GM19043 (cell line): ENCODE data around the gene MC5R.

ENCODE experiments used
- ATAC-seq: cut with Tn5 transposase; IDR thresholded peaks from one replicate; pipeline ENCODE4 v1.9.1; 2021; ENCODE audit warnings: low read depth; ENCODE audit not compliant: unreplicated experiment

The MC5R gene

DNA sequence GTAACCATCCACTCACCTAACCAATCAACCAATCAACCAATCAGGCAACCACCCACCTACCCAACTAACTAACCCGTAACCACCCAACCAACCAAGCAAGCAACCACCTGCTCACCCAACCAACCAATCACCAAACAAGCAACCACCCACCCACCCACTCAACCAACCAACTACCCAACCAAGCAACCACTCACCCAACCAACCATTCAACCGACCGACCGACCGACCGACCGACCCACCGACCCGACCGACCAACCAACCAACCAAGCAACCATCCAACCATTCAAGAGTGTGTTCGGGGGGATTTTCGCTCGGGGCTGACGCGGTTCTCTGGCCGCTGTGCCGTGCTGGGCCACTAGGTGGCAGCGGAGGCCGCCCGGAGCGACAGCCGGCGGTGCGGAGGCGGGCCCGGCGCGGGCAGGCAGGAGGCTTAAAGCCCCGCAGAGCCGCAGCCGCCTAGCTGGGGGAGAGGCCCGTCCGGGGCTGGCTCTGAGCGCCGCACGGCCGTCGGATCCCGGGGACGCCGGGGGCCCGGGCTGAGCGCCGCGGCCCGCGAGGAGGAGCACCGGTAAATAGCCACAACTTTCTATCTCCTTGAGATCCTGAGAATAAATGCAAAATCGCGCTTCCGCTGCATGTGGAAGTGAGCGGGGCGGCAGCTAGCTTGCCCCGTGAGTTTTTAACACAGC, at the start of gene MC5R:
Gene MC5R, plus strand, starts transcription at position 443 of the 689 bp plus-strand sequence. CDS start 1,617 bp downstream, outside the sequence.
- peak; percentile 92 for ATAC-seq

DNA sequence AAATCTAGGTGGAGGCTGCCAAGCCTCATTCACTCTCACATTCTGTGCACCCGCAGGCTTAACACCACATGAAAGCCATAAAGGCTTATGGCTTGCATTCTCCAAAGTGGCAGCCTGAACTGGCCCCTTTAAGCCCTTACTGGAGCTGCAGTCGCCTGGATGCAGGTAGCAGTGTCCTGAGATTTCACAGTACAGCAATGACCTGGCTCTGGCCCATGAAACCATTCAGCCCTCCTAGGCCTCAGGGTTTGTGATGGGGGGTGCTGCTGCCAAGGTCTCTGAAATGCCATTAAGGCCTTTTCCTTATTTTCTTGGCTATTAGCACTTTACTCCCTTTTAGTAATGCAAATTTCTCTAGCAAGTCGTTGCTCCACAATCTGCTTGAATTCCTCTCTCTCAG, 48.9 kb upstream of the MC5R start:
- ATAC-seq: no peak

DNA sequence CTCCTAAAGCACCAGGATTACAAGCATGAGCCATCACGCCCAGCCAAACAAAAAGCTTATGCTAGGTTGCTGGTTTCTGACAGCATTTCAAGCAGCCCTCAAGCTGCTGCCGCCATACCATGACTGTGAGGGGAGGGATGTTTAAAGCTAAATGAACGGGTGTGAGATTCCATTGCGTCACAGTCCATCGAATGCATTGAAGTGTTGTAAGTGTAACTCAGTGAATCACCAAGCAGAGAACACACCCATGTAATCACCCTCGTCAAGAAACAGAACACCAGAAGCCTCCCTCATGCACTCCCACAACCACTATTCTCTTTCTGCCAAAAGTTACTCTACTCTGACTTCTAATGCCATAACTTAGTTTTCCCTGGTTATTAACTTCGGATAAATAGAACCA, 32.8 kb upstream of the MC5R start:
- ATAC-seq: no peak

DNA sequence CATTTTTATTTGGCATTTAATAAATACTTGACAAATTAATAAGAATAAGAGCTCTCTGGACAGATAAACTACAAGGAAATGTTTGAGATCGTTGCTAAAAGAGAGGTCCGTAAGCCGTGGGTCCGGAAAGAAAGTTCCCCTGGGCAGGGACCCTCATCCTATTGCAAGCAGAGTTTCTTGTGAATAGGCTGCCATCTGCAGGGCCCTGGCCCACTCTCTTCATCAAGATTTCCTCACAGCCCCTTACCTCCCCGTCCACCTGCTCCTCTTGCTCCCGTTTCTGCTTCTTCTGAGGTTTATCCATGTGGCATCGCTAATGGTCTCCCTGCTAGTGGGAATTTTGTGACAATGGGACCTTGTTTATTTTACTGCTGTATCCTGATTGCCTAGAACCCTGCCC, 30.1 kb upstream of the MC5R start:
- no peak for ATAC-seq

DNA sequence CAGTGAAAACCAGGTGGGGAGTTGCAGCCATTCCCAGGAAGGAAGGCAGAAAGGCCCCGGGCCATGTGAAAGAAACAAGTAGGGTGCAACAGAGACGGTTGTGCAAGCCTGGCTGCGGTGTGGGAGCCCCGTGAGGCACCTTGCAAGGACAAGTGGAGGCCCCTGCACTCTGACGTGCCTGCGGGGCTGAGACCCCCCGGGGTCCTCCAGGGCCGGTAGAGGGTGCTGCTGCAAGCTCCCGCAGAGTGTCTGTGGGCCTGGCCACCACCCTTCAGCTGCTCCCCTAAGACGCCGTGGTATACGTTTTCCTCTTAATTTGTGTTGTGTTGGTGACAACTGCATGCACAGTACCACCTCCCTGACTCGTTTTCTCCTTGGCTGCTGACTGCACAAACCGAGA, 27.4 kb upstream of the MC5R start:
- no peak for ATAC-seq

DNA sequence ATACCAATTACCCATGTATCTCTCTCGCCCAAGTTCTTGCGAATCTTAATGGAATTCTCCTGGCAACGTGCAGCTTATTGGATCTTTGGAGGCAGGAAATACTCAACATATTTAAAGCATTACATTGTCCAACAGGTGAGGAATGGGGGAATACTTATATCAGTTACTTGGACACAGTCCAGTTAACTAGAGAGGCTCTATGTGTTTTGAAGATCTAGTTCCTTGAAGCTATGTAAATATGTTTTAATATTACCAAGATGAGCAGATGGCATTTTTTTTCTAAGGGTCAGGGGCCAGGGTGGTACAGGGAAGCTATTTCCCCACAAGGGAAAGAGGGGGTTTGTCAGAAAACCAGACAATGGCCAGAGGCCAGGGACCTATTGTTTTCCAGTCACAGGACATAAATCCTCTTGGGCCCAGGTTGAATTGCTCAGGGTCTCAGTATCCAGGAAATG, 26.8 kb upstream of the MC5R start:
- ATAC-seq: no peak

DNA sequence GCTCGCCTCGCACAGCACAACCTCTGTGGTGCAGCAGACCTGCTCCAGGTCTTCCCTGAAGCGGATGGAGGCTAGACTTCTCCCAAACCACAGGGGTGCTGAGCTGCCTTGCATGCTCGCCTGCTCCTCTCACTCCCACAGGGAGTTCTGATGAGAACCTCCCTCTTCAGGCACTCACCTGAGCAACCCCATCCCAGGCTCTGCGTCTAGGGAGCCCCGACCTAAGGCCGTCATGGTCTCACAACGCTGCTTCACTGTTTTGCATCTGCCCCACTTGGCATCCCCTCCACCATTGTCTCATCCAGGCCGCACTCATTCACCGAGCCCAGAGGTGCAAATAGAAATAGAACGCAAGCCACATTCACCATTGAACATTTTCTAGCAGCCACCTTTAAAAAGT, 24.6 kb upstream of the MC5R start:
- no peak for ATAC-seq

DNA sequence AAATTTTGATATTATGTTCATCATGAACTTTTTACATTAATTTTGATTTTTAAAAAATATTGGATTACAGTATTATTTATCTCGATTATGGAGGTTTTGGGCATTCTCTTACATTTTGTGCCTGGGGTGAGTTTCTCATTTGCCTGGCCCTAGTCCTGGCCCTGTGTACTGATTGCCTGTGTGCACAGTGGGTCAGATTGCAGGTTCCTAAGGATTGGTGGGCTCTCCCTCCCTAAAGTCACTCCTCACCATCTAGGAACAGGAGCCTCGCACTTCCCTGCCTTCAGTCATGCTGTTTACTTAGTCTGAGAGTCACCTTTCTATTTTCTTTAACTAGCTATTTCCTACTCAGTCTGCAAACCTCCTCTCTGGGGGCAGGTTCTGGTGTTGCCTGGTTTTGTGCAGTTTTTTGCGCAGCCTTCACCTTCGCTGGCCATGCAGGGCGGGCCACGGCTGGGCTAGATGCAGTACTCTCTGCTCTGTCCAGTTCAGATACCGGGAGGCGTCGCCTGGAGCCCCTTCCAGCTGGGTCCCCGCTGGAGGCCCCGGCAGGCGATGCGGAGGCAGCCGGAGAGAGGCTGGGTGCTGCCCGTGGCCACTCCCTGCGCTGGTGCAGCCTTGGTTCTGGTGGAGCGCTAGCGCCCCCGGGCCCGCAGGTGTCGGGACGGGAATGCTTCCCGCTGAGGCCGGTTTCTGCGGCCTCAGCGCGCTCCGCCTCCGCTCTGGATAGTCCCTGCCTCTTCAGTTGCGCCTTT, 23.3 kb upstream of the MC5R start:
- ATAC-seq: no peak

DNA sequence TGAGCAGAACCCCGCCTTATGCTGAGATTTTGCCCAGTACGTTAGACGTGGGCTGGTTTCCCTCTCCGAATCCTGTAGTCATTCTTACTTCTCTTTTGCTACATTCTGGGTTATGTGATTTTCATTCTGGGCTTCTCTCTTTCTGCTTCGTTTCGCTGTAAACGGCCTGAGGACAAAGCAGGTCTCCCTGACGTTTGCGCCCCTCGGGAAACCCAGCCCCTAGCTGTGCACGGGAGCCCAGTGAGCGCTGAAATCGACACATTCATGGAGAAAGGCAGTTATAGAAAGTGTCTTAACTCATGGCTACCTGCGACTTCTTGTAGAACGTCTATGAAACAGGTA, 22.7 kb upstream of the MC5R start:
- ATAC-seq: no peak

DNA sequence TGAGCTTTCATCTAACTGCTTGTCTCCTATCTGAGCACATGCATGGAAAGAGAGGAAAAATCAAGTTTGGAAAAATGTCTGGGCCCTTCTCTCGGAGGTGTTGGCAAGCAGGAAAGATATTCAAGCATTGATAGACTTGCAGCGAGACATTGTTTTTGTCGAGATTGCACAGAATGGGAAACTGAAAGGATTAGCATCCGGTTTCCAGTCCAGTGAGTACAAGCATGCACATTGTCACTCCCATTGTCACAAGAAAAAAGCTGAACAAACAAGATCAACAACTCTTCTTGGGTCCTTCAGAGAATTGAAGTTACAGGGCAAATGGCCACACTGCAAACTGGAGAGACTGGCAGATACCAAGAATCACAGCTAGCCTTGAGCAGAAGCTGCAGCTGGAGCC, 19.6 kb upstream of the MC5R start:
- ATAC-seq: no peak

DNA sequence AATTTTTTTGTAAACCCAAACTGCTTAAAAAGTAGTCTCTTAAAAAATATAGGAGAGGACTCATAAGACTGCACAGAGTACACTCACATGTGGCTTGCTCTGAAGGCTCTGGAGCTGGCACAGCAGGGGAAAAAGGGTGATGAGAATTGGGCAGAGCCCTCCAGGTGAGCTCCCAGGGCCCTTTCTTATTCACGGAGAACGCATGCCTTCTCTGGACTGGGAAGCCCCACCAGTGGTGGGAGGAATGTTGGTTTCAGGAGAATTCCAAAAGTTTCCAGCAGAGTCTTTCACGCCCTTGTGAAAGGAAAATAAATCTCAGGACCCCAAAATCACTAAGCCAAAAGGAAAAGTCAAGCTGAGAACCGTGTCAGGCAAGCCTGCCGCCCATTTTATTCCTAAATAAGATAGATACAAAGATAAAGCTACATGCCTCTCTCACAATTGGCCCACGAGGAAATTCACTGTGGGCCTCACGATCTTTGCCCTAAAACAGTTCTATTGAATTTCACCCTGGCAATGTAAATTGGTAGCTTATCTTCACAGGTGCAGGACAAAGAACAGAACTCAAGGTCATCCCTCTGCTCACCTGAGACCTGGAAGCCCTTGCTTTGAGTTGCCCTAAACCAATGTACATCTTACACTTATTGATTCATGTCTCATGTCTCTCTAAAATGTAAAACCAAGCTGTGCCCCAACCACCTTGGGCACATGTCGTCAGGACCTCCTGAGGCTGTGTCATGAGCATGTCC, 15.5 kb upstream of the MC5R start:
- ATAC-seq: no peak

DNA sequence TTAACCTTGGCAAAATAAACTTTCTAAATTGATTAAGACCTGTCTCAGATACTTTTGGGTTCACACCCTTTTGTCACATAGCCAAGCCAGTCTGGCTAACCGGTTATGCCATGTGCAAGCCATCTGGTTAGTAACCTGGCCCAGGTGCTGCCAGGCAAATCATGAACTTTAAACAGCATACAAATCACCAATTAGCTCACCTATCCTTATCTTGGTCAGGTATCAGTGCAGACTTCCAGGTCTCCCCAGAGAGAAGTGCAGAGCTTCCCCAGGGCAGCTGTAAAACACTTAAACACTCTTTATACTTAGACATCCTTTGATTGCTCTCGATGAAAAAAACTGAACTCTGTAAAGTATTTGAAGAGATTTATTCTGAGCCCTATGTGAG, 14.9 kb upstream of the MC5R start:
- no peak for ATAC-seq

DNA sequence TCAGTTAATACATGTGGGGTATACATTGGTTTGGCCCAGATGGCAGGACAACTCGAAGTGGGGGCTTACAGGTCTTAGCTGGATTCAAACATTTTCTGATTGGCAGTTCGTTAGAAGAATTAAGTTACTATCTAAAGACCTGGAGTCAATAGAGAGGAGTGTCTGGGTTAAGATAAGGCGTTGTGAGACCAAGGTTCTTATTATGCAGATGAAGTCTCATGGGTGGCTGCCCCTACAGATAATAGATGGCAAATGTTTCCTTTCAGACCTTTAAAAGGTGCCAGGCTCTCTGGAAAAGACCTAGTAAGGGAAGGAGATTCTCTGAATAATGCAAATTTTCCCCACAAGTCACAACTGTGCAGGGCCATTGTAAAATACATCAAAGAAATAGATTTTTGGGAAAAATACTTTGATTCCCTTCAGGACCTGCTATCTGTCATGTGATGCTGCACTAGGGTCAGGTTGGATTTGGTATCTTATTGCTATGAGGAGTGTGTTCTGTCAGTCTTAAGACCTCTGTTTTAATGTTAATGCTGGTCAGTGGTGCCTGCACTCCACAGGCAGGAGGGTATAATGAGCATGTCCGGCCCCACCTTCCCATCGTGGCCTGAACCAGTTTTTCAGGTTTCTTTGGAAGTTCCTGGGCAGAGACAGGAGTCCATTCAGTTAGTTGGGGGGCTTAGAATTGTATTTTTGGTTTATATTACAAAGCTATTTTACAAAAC, 14.3 kb upstream of the MC5R start:
- no peak for ATAC-seq

DNA sequence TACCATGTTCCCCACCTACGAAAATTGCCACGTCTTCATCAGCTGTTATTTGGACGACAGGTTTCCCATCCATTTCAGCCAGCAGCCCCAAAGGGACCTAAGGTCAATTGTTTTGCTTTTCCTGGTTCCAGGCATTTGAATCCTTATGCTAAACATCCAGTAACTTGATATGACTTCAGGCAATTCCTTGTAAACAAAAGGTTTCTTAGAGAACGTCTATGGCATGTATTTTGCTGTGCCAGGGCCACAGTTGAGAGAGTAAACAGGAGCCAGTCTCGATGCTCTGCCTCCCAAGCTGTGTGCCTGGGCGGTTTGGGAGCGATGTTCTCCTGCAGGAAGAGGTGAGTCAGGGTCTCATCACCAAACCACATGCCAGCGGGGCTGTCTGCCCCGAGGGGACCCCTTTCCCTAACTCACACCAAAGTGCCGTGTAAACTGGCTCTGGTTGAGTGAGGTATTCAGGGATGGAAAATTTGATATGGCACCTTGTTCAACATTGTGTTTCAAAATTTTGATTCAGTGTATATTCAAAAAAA, 12.9 kb upstream of the MC5R start:
- ATAC-seq: no peak

DNA sequence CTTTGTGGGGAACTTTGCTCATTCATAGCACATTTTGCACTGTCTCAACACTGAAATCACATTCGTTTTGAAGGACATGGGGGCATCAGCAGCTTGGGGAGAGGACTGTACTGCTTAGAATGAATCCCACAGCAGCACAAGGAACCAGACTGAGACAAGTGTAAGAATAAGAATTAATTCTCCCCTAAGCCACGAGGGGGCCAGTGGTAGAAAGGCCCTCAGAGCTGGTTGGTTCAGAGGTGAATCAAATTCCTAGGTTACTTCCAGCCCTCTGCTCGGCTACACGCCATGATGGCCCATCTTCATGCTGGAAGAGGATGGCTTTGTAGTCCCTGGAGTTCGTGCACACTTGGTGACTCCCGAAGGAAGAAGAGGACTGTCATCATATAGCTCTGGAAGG, 12.0 kb upstream of the MC5R start:
- ATAC-seq: no peak

DNA sequence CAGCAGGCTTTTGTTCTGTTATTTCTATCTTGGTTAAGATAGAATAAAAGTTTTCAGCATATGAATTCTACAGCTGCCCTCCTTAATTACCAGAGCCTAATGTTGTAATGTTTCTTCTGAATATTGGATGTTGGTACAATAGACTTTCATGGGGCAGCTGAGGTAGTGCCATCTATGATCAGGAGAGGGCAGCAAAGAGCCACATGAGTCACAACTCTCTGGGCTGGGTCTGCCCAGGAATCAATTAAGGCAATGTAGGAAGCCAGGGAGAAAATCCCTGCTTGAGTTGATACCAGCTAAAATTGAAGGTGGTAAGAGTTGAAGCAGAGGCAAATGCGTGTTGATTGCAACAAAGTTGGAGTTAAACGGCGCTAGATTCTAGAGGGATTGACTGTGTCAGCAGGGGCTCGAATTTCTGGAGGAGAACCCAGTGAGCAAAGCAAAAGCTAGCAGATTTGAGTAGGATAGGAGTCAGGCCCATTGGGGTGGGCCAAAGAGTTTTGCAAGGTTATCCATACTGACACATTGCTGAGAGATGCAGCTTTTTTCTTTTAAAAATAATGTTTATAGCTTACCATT, 10.6 kb upstream of the MC5R start:
- ATAC-seq: peak; percentile 84

DNA sequence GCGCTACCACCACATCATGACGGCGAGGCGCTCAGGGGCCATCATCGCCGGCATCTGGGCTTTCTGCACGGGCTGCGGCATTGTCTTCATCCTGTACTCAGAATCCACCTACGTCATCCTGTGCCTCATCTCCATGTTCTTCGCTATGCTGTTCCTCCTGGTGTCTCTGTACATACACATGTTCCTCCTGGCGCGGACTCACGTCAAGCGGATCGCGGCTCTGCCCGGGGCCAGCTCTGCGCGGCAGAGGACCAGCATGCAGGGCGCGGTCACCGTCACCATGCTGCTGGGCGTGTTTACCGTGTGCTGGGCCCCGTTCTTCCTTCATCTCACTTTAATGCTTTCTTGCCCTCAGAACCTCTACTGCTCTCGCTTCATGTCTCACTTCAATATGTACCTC, 2.3 kb downstream of the MC5R start:
- ATAC-seq: no peak

DNA sequence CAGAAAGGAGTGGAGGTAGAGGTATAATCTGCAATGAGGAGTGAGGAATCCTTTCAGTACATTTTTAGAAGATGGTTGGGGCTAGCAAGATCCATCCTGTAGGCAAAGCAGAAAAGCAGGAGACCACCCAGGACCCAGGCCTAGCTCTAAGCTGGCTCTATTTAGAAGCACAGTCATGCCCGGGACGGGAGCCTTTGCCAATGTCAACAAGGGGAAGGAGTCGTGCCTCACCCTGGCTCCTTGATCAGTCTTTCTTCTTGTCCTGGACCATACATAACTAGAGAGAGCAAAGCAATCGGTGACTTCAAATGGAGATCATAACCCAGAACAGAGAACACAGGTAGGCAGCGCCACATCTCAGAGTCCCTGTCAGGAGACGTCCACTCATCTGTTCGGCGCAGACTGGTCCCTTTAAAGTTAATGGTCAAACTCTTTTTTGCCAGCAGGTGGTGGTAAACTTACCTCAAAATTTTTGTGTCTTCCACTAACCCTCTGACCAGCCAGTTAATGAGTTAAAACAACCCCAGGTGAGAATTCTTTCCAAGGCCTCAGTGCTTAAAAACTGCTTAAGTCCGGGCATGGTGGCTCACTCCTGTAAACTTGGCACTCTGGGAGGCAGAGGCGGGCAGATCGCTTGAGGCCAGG, 8.0 kb downstream of the MC5R start:
- ATAC-seq: no peak

DNA sequence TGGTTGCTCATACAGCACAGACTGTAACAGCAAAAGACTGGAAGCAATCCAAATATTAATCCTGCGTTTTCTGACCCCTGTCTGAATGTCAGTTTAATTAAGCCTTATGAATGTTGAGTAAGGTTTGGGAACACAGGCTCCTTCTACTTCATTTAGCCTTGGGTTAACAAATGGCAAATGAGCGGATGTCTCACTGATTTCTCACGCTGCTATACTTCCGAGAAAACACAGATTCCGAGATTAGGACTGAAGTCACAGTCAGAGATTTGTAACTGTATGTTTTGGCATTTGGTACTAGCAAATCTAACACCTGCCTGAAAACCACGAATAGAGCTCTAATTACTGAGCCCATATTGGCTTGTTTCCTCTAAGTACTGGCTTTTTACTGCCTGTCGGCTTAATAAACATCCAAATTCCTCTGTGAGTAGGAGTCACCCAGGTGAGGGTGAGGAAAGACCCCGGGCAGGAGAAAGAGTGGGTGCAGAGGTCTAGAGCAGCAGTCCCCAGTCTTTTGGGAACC, 10.6 kb downstream of the MC5R start:
- no peak for ATAC-seq

DNA sequence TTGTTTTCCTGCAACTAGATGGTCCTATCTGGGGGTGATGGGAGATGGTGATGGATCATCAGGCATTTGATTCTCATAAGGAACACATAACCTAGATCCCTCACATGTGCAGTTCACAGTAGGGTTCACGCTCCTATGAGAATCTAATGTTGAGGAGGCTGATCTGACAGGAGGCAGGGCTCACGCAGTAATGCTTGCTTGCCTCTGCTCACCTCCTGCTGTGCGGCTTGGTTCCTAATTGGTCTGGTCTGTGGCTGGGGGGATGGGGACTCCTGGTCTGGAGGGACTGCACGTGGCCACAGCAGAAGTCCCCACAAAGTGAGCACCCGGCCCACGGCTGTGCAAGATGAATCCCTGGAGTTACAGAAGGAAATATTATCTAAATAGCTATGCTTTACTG, 11.3 kb downstream of the MC5R start:
- no peak for ATAC-seq
